Stimulated activated CD8-positive, alpha-beta memory T cell treated with anti-CD3 and anti-CD28 coated beads, Interleukin-15, amount 100 ng/mL, for 1 hour (primary cell): Measurements from ENCODE around the gene SLC24A3.

Source experiments
- DNase-seq: peaks from one replicate; pipeline ENCODE4 v3.0.0-alpha.2; 2020; ENCODE audit warnings: low read depth

SLC24A3 gene

DNA sequence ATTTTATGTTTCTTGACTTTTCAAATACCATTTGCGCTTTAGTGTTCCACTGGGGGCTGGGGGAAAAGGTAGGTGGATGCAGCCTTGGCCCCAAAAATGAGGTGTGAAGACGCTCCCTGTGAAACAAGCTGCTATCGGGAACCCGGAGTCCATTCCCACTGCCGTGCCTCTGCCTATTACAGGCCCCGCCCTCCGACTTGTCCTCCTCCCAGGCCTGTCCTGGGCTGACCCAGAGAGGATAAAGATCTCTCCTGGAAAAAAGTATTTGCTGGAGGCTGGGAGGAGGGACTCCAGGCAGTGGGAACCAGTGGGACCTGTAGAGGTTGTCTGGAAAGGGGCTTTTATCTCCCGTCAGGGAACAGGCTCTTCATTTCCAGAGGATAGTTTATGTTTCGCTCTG, 215.0 kb downstream of the SLC24A3 start:
- no peak for DNase-seq

DNA sequence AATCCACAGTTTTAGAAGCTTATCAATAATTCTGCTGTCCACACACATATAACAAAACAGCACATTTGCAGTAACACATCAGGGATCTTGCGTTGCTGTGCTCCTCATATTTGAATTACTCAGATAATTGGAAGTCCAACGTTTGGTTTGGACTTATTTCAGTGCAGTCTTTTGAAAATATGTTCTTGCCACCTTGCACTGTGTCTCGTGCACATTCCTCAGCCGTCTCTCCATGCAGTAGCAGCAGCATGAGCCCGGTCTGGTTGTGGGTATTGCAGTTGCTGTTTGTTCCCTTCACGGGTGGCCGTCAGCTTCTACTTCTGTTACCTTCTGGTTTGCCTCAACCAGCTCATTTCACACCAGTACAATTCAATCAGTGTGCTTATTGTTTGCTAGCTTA, 215.5 kb downstream of the SLC24A3 start:
- no peak for DNase-seq

DNA sequence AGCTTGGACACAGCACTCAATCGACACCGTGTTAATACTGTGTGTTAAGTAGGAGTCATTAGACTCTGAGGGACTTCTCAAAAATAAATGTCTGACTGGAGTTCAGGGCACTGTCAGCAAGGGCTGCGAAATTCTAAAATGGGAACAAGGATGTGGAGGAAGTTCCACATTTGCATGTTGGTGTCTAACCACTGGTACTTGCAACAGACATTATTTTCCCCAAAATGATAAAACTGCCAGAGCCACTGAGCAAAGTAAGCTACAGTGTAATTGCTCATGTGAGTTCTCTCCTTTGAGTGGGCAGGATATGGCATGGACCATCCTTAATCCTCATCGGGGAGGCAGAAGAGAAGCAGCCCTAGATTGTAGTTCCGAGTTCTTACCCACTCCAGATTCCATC, 215.9 kb downstream of the SLC24A3 start:
- DNase-seq = no peak

DNA sequence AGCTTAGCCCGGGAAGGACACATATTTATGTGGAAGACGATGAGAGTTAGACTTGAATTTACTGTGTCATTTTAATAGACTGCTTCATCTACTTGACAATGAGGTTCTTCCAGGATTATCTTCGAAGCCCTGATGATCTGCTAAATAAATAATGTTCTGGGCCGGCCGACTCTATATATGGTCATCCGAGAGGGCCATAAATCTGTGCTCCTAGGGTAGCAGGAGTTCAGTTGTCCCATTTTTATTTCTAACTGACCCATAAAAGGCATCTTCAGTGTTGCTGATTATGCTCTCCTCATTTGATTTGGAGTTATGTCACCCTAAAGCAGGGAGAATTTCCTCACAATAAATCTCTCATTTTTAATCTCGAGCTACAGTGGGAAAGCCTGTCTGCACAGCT, 217.1 kb downstream of the SLC24A3 start:
- DNase-seq = no peak

DNA sequence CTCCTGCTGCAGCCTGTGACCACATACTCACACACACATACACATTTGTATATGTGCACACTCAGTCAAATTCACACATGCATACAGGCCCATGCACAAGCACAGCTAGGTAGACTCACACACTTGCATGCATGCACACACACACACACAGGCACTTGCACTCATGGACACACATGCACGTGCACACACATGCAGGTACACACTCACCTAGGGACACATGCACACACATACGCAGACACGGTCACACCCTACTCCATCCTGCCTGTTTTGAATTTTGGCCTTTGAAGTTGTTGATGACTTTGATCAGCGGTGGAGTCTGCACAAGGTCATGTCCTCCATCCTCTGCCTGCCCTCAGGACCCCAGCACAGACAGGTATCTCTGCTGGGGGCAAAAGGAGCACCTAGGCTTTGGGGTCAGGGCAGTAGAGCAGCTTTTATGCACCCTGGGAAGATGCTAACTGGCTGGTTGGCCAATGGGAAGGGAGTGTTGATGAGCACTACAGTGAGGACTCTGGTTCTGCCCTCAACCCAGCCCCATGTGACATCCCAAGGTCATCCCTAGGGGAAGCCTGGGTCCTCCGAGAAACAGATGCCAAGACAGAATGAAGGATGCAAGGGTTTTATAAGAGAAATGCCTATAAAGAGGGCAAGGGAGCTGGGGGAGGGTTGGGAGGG, 218.3 kb downstream of the SLC24A3 start:
- DNase-seq = no peak

DNA sequence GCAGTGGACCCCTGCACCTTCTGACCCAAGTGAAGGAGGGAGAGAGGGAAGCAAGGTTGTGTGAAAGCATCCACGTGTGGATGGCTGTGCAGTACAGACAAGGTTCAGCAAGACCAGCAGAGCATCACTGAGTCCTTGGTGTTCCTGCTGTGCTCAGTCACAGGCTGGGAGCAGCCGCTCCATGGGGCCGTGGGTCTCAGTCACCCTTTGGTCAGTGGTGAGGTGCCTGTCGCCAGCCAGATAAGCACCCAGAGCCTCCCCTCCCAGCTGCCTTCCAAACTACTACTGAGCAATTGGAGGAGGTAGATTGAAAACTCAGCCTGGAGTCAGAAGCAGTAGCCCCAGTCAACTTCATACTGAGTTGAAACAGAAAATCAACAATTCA, 218.9 kb downstream of the SLC24A3 start:
- DNase-seq = no peak

DNA sequence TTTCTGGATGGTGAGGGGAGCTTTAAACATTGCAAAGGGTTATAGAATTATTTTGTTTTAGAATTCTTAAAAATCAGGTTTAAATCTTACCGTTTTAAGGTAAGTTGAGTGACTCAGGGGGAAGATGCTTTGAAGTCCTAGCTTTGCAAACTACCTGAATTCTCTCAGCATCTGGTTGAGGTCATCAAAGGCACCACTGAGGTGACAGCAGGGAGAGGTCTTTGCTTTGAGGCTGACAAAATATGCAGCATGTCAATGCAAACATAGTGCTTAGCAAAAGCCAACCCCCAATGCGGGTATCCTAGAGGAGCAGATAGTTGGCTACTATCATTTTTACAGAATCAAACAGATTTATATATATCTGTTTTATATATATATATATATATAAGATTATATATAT, 219.5 kb downstream of the SLC24A3 start:
- no peak for DNase-seq

DNA sequence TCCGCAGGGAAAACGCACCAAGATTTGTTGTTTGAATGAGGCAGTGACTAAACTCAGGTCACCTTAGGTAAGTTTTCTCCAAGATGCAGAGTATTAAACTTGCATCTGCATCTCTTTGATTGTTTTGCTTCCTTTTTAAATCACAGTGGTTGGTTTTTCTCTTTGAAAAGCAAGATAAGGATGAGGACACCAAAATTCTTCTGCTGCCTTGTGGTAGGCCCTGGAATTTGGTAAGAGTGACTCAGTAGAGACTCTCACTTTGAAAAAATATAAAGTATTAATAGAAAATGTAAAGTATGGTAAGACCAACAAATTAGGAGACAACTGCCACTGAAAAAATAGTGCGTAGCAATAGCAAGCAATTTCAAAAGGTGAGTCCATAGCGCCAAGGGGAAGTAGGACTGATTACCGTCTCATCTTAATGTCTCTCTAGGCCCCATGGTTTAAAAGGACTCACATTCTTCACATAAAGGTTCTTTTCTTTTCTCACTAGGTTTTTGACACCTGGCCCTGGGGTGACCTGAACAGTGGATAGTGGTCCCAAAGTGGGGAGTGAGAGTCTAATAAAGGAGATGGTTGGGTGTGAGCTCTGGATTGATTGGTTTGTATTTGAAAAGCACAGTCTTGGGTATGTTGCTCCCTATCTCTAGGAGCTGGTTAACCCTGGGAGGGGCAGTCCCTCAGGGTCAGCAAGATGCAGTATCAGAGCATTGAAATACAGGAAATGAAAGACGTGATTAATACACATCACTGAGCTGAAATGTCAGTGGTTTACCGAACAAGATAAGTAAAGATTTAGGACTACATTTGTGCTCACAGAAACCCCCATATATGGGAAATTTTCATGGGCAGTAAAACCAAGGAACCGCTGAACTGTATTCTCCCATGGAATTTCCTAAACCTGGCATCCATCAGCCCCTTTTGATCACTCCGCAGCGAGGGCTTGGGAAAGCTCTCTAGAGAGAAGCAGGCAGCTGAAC, 221.2 kb downstream of the SLC24A3 start:
- DNase-seq = no peak

DNA sequence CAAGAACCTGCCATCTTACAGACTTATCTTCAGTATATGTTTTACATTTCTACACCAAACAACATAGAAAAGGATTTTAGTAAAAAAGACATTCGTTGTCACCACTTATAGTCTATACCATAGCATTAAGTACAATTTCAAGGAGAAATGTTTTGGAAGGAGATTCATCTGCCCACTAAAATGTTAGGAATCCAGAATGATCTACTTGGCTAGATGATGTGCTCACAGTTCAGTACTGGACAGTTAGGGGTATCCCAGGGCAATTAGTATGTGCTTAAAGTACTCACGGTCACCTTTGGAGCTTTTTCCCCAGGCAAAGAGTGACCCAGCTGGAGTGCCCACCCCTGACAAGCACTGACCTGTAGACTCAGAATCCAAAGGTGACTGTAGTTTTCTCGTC, 222.9 kb downstream of the SLC24A3 start:
- DNase-seq = no peak

DNA sequence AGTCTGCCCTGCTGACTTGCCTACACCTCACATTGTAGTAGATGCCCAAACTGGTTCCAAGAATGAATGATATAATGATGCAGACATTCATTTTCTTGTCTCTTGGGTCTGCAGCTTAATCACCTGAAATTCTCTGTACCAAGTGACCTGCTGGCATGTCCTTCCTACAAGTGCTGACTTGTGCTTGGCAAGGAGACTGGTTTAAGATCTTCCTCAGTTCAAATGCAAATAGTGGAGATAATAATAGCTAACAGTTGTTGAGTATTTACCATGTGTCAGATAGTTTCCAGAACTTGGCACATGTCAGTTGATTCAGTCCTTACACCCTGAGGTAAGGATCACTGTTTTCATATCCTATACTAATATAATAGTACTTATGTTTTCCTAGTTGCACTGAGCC, 223.4 kb downstream of the SLC24A3 start:
- no peak for DNase-seq

DNA sequence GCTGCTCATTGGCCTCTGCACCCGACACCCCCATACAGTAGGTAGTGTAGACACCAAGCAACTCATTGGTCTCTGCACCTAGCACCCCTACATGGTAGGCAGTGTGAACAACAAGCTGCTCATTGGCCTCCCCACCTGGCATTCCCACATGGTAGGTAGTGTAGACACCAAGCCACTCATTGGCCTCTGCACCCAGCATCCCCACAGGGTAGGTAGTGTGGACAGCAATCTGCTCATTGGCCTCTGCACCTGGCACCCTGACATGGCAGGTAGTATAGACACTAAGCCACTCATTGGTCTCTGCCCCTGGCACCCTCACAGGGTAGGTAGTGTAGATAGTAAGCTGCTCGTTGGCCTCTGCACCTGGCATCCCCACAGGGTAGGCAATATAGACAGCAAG, 226.0 kb downstream of the SLC24A3 start:
- no peak for DNase-seq

DNA sequence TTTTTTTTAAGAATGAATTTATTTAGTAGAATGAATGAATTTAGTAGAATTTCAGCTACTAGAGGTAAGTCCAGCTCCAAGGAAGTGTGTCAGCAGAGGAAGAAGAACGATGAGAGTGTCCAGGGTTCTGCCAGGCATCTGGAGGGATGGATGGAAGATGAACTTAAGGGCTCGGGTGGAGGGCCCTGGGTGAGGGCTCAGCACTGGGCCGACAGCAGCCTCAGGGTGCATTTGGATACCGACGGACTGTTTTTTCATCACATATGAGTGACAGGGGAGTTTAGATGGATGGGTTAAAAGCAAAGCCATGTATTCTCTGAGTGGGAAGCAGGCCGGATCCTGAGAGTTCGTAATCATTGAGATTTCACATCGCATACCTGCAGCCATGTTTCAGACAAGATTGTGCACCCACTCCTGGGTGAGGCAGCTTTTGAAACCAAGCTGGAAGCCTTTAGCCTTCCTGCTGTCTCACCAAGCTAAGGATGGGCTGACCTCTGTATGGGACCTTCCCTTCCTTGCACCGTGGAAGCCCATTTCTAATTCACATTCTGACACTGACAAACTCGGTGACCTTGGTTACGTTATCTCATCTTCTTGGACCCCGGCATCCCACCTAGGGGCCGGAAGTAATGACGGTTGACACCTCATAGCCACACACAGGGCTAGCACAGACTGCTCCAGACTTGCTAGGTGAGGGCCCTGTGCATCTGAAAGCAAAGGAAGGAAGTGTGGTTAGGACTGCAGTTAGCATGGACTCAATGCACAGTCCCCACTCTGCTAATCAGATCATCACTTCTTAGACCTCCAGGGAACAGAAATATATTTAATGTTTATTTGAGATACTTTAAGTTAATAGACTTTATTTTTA, 228.5 kb downstream of the SLC24A3 start:
- no peak for DNase-seq

DNA sequence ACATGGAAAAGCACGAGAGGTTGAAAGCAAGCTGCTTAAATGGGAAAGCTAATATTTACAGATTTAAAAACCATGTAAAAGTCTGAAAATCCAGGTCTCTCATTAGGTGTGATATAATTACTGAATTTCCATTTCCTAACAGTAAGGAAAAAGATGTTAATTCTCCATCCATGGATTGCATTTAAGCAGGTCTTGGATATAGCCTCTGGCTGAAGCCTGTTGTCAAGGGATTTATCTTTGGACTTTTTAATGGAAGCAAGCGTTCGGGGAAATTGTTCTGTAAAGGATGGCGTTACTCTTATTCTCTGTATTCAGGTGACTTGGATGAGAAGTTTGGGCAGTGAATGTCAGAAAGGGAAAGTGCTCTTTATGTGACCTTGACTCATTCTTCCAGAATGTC, 233.8 kb downstream of the SLC24A3 start:
- DNase-seq = no peak

DNA sequence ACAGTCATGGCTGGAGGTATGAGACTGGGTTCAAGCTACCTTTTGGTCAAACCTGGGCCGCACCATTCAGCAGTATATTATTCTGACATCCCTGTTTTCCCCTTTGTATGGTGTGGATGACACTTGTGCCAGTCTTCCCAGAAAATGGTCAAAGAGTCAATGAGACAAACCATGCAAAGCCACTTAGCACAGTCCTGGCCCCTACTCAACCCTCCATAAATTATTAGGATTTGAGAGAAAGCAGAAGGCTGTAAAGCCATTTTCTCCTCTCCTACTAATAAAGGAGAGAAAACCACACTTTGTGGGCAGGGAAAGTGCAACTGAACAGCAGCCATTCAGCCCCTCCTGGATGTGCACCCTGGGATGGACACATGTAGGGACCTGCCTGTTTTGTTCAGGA, 236.2 kb downstream of the SLC24A3 start:
- no peak for DNase-seq

DNA sequence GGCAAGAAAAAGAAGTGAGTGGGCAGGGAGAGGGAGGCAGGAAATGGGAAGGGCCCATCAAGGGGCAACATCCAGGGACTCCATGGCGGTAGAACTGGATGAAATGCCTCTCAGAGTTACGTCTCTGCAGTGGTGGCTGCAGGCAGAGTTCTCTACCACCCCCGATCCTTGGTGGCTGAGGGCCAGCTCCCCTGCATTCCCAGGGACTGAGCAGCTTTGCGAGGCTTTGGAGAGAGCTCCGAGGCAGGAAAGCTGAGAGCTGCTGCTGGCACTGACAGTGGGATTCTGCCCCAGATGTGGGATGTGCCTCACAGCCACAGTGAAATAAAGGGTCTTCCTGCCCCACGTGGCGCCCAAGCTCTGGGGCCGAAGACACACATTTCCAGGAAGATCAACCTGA, 236.6 kb downstream of the SLC24A3 start:
- DNase-seq = no peak

DNA sequence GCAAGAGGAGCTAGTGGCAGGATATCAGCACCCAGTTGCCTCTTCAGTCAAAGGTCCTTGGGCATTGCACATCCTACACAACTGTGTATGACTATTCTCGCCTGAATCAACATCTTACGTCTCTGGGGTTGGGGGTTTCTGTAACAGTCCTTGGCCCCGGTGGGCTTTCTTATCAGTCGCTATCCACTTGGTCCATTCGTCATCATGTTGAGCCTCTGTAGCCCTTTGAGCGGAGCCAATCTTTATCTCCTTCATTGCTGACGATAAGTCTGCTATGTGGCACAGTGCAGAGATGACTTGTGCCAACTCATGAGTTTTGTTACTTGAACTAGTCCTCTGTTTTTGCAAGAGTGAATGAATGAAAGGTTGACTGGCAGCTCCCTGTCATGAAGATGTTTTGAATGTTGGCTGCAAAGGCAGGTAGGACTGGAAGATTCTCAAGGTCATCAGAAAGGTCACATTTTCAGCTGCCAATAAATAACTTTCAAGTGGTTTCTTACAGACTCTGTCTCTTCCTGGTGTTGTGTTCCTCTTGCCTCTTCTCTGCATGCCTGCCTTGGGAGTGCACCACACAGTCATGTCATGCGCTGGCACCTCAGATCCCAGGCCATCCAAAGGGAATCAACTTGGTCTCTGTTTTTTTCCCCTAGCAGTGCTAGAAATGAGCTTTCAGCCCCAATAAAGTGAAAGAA, 238.9 kb downstream of the SLC24A3 start:
- DNase-seq = no peak

DNA sequence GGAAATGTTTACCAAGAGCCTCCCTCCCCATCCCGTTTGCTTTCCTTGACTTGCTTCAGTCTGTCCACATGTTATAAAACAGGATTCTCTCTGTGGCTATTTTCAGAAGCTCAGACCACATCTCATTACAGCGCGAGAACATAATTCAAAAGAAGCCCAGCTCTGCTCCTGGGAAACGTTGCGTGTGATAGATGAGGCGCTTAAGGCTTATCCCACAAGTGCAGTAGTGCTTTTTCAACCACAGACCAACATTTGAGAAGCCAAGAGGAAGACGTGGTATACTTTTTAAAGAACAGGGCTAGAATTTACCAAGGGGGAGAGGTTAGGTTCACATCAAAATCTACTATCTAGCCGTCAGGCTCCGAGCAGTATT, 239.5 kb downstream of the SLC24A3 start:
- no peak for DNase-seq

DNA sequence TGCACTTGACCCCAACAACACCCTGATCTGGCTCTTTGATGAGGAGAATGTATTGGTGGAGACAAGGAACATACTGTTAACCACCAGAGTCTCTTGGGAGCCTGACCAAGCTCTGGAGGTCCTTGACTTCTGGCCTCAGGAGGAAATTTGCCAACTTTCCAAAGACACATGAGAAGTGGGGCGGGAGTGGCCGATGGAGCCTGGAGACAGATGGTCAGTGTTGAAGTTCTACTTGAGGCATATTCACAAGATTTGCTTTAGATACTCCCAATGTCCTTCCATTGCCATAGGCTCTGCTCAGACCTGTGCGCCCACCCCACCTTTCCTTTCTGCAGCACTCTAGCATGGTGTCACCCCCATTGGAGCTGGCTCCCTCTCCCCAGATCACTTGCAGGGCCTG, 241.0 kb downstream of the SLC24A3 start:
- DNase-seq = no peak

DNA sequence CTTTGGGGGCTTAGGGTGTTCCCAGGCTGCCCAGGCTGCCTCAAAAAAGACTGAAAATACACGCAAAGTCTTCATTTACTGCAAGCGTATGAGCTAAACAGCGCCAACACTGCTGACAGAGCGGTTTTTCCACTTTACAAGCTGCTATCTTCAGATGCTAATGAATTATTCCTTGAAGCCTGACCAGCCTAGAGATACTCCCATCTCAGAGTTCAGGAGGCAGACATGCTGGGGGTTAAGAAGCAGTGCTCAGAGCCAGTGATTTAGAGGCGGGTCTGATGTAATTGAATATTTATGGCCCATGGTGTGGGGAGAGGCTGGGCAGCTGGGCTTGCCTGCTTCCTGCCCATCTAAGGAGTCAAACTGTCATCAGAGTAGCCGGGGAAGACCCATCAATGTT, 241.4 kb downstream of the SLC24A3 start:
- DNase-seq = no peak

DNA sequence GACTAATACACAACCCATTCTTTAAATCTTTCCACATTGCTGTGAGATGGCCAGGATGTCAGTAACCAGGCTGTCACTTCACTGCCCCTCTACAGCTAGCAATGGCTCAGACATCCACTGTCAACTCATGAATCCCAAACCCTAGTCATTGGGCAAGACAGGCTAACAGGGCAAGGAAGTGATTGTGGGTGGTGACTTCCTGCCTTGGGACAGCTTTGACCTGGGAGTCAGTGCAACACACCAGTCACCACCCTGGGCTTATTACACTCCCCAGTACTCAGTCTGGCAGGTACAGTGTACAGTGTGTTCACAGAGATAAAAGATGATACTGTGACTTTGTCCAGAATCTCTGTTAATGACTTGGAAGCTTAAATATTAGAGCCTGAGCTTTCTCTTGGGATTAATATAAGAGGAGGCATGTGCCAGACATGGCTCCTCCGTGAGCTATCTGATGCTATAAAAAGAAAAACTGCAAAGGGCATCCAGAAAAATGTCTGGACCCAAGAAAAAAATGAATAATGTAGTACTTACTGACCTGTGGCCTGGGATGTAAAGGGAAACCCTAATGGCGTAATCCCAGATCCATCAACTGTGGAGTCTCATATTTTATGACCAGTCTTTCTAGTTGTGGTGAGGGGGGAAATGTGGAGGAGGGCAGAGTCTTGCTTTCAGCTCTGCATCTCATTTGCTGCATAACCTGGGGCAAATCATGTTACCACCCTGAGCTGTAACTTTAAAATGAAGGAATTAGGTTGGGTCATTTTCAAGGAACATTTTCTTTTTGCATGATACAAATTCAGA, 244.4 kb downstream of the SLC24A3 start:
- no peak for DNase-seq

DNA sequence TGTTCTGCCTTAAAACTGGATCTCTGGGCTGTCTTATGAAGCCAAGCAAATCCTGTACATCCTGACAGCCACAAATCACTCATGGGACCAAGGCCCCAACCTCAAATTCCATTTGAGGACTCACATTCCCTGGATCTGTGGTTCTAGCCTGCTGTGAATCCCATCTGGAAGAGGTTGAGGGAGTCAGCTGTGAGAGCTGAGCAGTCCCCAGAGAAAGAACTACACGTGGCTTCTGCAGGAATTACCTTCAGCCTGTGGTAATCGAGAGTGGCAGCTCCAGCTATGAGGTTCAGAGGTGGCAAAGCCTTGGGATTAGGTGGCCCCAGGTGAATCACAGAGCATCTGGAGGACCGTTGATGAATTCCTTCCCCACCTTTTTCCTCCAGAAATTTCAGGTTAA, 245.2 kb downstream of the SLC24A3 start:
- DNase-seq = no peak
